ENCODE results near the gene EPHX1.
A peak's percentile ranks its signal among the peaks of the same experiment; 100 is the strongest.

The EPHX1 gene

GRCh38 chr1:225767634-225768540 lies 42.0 kb upstream of the EPHX1 start:
- Histone ChIP-seq H3K36me3 (replicated peaks in 1 of 2; ENCODE audit: control insufficient read depth in 2 of 2, insufficient read depth in 2 of 2, low read length in 2 of 2) (no peaks in the 10 kb centered on the region), H4K8ac (ENCODE audit: low read depth, low read length) (no peak overlapping the region), H3K4me2 (ENCODE audit: insufficient read depth, low read length, poor library complexity, severe bottlenecking) (no peak overlapping the region), H3K4ac (ENCODE audit: low read length) (no peak overlapping the region), H3K23ac (ENCODE audit: low read depth, low read length, poor library complexity) (no peak overlapping the region), H3K27me3 (ENCODE audit: control insufficient read depth in 3 of 3, insufficient read depth in 3 of 3, low read depth in 1 of 3, low read length in 3 of 3) (no peaks in the 10 kb centered on the region), H3K27ac (replicated peaks; ENCODE audit: low read length) (no peak overlapping the region), H3K9ac (ENCODE audit: low read depth, low read length, poor library complexity) (peak overlapping the region; percentile 5), H3K79me1 (ENCODE audit: low read depth, low read length) (no peaks in the 10 kb centered on the region), H3K14ac (ENCODE audit: low read length) (no peak overlapping the region), H2AFZ (ENCODE audit: low read length) (no peak overlapping the region), H2BK12ac (ENCODE audit: low read length) (no peak overlapping the region), H2BK5ac (ENCODE audit: low read length) (no peak overlapping the region), H2BK15ac (ENCODE audit: low read length) (no peak overlapping the region), H4K91ac (ENCODE audit: low read depth, low read length, poor library complexity) (no peak overlapping the region), H2BK120ac (ENCODE audit: low read depth, low read length) (no peak overlapping the region), H3K9me3 (replicated peaks in 1 of 2; ENCODE audit: control insufficient read depth in 2 of 2, insufficient read depth in 1 of 2, low read depth in 1 of 2, low read length in 2 of 2) (no peaks in the 10 kb centered on the region), H3K18ac (ENCODE audit: low read length) (peak overlapping the region; percentile 40), H3K4me3 (ENCODE audit: low read length in 2 of 2) (no peak overlapping the region), H2AK5ac (ENCODE audit: low read depth, low read length) (peak overlapping the region; percentile 40), H3K4me1 (ENCODE audit: control insufficient read depth in 2 of 2, insufficient read depth in 1 of 2, low read depth in 1 of 2, low read length in 2 of 2) (peaks cover 24 to 33% of the 10 kb centered on the region in 2 donors)
- no peak for DNase-seq (ENCODE audit: low spot score)
- no CpG with 5 or more reads among the region's 17 CpGs for WGBS, 2 donors (ENCODE audit: extremely low coverage in 2 of 2, insufficient read length in 2 of 2, insufficient replicate concordance in 1 of 2)

GRCh38 chr1:225768662-225769426 lies 41.1 kb upstream of the EPHX1 start:
- no peaks in the 10 kb centered on the region for H3K36me3 ChIP-seq (replicated peaks in 1 of 2; ENCODE audit: control insufficient read depth in 2 of 2, insufficient read depth in 2 of 2, low read length in 2 of 2)
- no peaks in the 10 kb centered on the region for H3K9me3 ChIP-seq (replicated peaks in 1 of 2; ENCODE audit: control insufficient read depth in 2 of 2, insufficient read depth in 1 of 2, low read depth in 1 of 2, low read length in 2 of 2)
- WGBS, 2 donors (ENCODE audit: extremely low coverage in 2 of 2, insufficient read length in 2 of 2, insufficient replicate concordance in 1 of 2) = no CpG with 5 or more reads among the region's 9 CpGs
- no peak overlapping the region for H3K14ac ChIP-seq (ENCODE audit: low read length)
- H2BK12ac ChIP-seq (ENCODE audit: low read length) = no peak overlapping the region
- H3K79me1 ChIP-seq (ENCODE audit: low read depth, low read length) = no peaks in the 10 kb centered on the region
- no peak overlapping the region for H3K18ac ChIP-seq (ENCODE audit: low read length)
- no peak overlapping the region for H2BK120ac ChIP-seq (ENCODE audit: low read depth, low read length)
- no peak overlapping the region for H4K8ac ChIP-seq (ENCODE audit: low read depth, low read length)
- no peak overlapping the region for H2BK5ac ChIP-seq (ENCODE audit: low read length)
- peaks cover 25 to 29% of the 10 kb centered on the region in 2 donors for H3K4me1 ChIP-seq (ENCODE audit: control insufficient read depth in 2 of 2, insufficient read depth in 1 of 2, low read depth in 1 of 2, low read length in 2 of 2)
- H3K4ac ChIP-seq (ENCODE audit: low read length) = no peak overlapping the region
- no peak overlapping the region for H3K4me2 ChIP-seq (ENCODE audit: insufficient read depth, low read length, poor library complexity, severe bottlenecking)
- DNase-seq (ENCODE audit: low spot score) = no peak
- no peaks in the 10 kb centered on the region for H3K27me3 ChIP-seq (ENCODE audit: control insufficient read depth in 3 of 3, insufficient read depth in 3 of 3, low read depth in 1 of 3, low read length in 3 of 3)
- no peak overlapping the region for H2AK5ac ChIP-seq (ENCODE audit: low read depth, low read length)
- no peak overlapping the region for H2AFZ ChIP-seq (ENCODE audit: low read length)
- no peak overlapping the region for H3K9ac ChIP-seq (ENCODE audit: low read depth, low read length, poor library complexity)
- H3K27ac ChIP-seq (replicated peaks; ENCODE audit: low read length) = no peak overlapping the region
- no peak overlapping the region for H4K91ac ChIP-seq (ENCODE audit: low read depth, low read length, poor library complexity)
- no peak overlapping the region for H2BK15ac ChIP-seq (ENCODE audit: low read length)
- H3K23ac ChIP-seq (ENCODE audit: low read depth, low read length, poor library complexity) = no peak overlapping the region
- no peak overlapping the region for H3K4me3 ChIP-seq (ENCODE audit: low read length in 2 of 2)

- no peak overlapping the region for H4K8ac ChIP-seq (ENCODE audit: low read depth, low read length)
- H3K36me3 ChIP-seq (replicated peaks in 1 of 2; ENCODE audit: control insufficient read depth in 2 of 2, insufficient read depth in 2 of 2, low read length in 2 of 2) = no peaks in the 10 kb centered on the region
- no peak overlapping the region for H4K91ac ChIP-seq (ENCODE audit: low read depth, low read length, poor library complexity)
- no CpG with 5 or more reads among the region's 5 CpGs for WGBS, 2 donors (ENCODE audit: extremely low coverage in 2 of 2, insufficient read length in 2 of 2, insufficient replicate concordance in 1 of 2)
- no peak overlapping the region for H3K4me2 ChIP-seq (ENCODE audit: insufficient read depth, low read length, poor library complexity, severe bottlenecking)
- H3K27ac ChIP-seq (replicated peaks; ENCODE audit: low read length) = no peak overlapping the region
- H3K9ac ChIP-seq (ENCODE audit: low read depth, low read length, poor library complexity) = no peak overlapping the region
- H3K23ac ChIP-seq (ENCODE audit: low read depth, low read length, poor library complexity) = no peak overlapping the region
- no peak overlapping the region for H2BK15ac ChIP-seq (ENCODE audit: low read length)
- H3K4me3 ChIP-seq (ENCODE audit: low read length in 2 of 2) = no peak overlapping the region
- no peaks in the 10 kb centered on the region for H3K9me3 ChIP-seq (replicated peaks in 1 of 2; ENCODE audit: control insufficient read depth in 2 of 2, insufficient read depth in 1 of 2, low read depth in 1 of 2, low read length in 2 of 2)
- peaks cover 27 to 31% of the 10 kb centered on the region in 2 donors for H3K4me1 ChIP-seq (ENCODE audit: control insufficient read depth in 2 of 2, insufficient read depth in 1 of 2, low read depth in 1 of 2, low read length in 2 of 2)
- H3K79me1 ChIP-seq (ENCODE audit: low read depth, low read length) = no peaks in the 10 kb centered on the region
- no peak overlapping the region for H3K18ac ChIP-seq (ENCODE audit: low read length)
- no peak for DNase-seq (ENCODE audit: low spot score)
- no peak overlapping the region for H3K4ac ChIP-seq (ENCODE audit: low read length)
- H2AFZ ChIP-seq (ENCODE audit: low read length) = no peak overlapping the region
- no peak overlapping the region for H2BK12ac ChIP-seq (ENCODE audit: low read length)
- no peak overlapping the region for H2BK120ac ChIP-seq (ENCODE audit: low read depth, low read length)
- H2BK5ac ChIP-seq (ENCODE audit: low read length) = no peak overlapping the region
- no peak overlapping the region for H3K14ac ChIP-seq (ENCODE audit: low read length)
- no peaks in the 10 kb centered on the region for H3K27me3 ChIP-seq (ENCODE audit: control insufficient read depth in 3 of 3, insufficient read depth in 3 of 3, low read depth in 1 of 3, low read length in 3 of 3)
- H2AK5ac ChIP-seq (ENCODE audit: low read depth, low read length) = no peak overlapping the region
Observed at GRCh38 chr1:225769687-225770086, 40.2 kb upstream of the EPHX1 start.

Data from neuronal stem cell (in vitro differentiated cells).